ENCODE results near the gene MEA1. TPM values are rescaled to one million over a fixed set of nuclear protein-coding genes. Genes with fewer than 3 reads are reported as not detected.

The MEA1 gene
- total and polyA plus RNA-seq, 10 of the 15 experiments (the other 5 are each of a cell fraction or from before 2014, with no cell fraction given): 59.1 to 148 (median 96.4) TPM

- TF ChIP-seq, protein P1, sequence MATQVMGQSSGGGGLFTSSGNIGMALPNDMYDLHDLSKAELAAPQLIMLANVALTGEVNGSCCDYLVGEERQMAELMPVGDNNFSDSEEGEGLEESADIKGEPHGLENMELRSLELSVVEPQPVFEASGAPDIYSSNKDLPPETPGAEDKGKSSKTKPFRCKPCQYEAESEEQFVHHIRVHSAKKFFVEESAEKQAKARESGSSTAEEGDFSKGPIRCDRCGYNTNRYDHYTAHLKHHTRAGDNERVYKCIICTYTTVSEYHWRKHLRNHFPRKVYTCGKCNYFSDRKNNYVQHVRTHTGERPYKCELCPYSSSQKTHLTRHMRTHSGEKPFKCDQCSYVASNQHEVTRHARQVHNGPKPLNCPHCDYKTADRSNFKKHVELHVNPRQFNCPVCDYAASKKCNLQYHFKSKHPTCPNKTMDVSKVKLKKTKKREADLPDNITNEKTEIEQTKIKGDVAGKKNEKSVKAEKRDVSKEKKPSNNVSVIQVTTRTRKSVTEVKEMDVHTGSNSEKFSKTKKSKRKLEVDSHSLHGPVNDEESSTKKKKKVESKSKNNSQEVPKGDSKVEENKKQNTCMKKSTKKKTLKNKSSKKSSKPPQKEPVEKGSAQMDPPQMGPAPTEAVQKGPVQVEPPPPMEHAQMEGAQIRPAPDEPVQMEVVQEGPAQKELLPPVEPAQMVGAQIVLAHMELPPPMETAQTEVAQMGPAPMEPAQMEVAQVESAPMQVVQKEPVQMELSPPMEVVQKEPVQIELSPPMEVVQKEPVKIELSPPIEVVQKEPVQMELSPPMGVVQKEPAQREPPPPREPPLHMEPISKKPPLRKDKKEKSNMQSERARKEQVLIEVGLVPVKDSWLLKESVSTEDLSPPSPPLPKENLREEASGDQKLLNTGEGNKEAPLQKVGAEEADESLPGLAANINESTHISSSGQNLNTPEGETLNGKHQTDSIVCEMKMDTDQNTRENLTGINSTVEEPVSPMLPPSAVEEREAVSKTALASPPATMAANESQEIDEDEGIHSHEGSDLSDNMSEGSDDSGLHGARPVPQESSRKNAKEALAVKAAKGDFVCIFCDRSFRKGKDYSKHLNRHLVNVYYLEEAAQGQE (IDR thresholded peaks at IDR 0.05; ENCODE audit: low read depth, low read length): no peak
- TF ChIP-seq, protein P2, sequence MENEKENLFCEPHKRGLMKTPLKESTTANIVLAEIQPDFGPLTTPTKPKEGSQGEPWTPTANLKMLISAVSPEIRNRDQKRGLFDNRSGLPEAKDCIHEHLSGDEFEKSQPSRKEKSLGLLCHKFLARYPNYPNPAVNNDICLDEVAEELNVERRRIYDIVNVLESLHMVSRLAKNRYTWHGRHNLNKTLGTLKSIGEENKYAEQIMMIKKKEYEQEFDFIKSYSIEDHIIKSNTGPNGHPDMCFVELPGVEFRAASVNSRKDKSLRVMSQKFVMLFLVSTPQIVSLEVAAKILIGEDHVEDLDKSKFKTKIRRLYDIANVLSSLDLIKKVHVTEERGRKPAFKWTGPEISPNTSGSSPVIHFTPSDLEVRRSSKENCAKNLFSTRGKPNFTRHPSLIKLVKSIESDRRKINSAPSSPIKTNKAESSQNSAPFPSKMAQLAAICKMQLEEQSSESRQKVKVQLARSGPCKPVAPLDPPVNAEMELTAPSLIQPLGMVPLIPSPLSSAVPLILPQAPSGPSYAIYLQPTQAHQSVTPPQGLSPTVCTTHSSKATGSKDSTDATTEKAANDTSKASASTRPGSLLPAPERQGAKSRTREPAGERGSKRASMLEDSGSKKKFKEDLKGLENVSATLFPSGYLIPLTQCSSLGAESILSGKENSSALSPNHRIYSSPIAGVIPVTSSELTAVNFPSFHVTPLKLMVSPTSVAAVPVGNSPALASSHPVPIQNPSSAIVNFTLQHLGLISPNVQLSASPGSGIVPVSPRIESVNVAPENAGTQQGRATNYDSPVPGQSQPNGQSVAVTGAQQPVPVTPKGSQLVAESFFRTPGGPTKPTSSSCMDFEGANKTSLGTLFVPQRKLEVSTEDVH (IDR thresholded peaks at IDR 0.05; ENCODE audit: low read depth, partially characterized antibody): peak; percentile 15
These were observed at the start of gene MEA1, which contains the start of gene KLHDC3 (continued) for GRCh38 chr6:43013843-43014433.

DNA sequence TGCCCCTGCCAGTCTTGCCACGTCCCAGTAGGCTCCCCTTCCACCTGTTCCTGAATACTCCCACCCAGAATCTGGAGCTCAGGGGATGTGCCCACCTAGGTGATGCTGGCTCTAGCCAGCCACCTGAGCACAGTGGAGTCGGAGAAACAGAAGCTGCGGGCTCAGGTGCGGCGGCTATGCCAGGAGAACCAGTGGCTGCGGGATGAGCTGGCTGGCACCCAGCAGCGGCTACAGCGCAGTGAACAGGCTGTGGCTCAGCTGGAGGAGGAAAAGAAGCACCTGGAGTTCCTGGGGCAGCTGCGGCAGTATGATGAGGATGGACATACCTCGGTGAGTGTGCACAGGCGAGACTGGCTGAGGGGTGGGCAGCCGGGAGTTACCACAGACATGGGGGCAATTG, 49.1 kb upstream of the MEA1 start:
- in situ Hi-C loops (cut with MboI): no loop called here
- 76% methylated on average over 11 of the region's 12 CpGs for WGBS (ENCODE audit: insufficient coverage, insufficient replicate concordance, low lambda C conversion rate, missing lambda C conversion rate)
- DNase-seq (ENCODE audit: low read depth, low spot score) (no peak), ATAC-seq (no peak), FAIRE-seq (no peak)
- Histone ChIP-seq H3K4me1 (ENCODE audit: control insufficient read depth, insufficient read depth, low read length) (peaks cover 3% of the 10 kb centered on the region; the same call in 1 of the 2 replicates), H3K4me2 (ENCODE audit: control insufficient read depth, insufficient read depth) (no peak overlapping the region), H3K36me3 (ENCODE audit: control insufficient read depth in 2 of 2, insufficient read depth in 2 of 2, low read length in 1 of 2) (no peaks in the 10 kb centered on the region), H3K27me3 (replicated peaks in 1 of 2; ENCODE audit: control insufficient read depth in 2 of 2, insufficient read depth in 2 of 2, low read length in 1 of 2) (no peaks in the 10 kb centered on the region), H2AFZ (ENCODE audit: control insufficient read depth, low read depth, low read length) (no peak overlapping the region), H3K27ac (ENCODE audit: control insufficient read depth, insufficient read depth) (no peak overlapping the region), H3K79me2 (ENCODE audit: control insufficient read depth, insufficient read depth, low read length) (peaks cover 14% of the 10 kb centered on the region), H3K9ac (ENCODE audit: control insufficient read depth, insufficient read depth, low read length) (no peak overlapping the region), H3K4me3 (no peak overlapping the region), H4K20me1 (ENCODE audit: control insufficient read depth, insufficient read depth) (no peaks in the 10 kb centered on the region), H3K9me3 (replicated peaks; ENCODE audit: control insufficient read depth, insufficient read depth, low read length) (no peaks in the 10 kb centered on the region)
- CTCF ChIA-PET: no interaction called here
- RAD21 ChIA-PET (ENCODE audit: unreplicated experiment): interaction anchor here (0.7 kb wide), 1 partner anchor 81 kb away, joined by 3 read pairs; no protein-coding TSS in a partner anchor
- TF ChIP-seq KAT2A (conservative IDR thresholded peaks at IDR 0.05; ENCODE audit: control insufficient read depth, low read depth, low read length): no peak
- intact Hi-C loops (cut with micrococcal nuclease; ENCODE audit: unreplicated experiment): no loop called here
- POLR2A ChIA-PET: no interaction called here
- SMC1A ChIA-PET (ENCODE audit: uncharacterized antibody, unreplicated experiment): interaction anchor here (1.4 kb wide), 1 partner anchor 81 kb away, joined by 4 read pairs; no protein-coding TSS in a partner anchor
- BruUV-seq (replicated peaks): no TSS peak
